ENCODE measurements around the gene NR2F2. TPM values are rescaled to one million over a fixed set of nuclear protein-coding genes. Genes with fewer than 3 reads are reported as not detected.

The NR2F2 gene
- total RNA-seq, 4 donors from 2014 or later = 10.5 to 21.5 (median 18.9) TPM

- TF ChIP-seq CTCF (IDR thresholded peaks at IDR 0.05; ENCODE audit: low read depth) = no peak
Measured at GRCh38 chr15:96349857-96350720, 19.6 kb downstream of the NR2F2 start.

DNA sequence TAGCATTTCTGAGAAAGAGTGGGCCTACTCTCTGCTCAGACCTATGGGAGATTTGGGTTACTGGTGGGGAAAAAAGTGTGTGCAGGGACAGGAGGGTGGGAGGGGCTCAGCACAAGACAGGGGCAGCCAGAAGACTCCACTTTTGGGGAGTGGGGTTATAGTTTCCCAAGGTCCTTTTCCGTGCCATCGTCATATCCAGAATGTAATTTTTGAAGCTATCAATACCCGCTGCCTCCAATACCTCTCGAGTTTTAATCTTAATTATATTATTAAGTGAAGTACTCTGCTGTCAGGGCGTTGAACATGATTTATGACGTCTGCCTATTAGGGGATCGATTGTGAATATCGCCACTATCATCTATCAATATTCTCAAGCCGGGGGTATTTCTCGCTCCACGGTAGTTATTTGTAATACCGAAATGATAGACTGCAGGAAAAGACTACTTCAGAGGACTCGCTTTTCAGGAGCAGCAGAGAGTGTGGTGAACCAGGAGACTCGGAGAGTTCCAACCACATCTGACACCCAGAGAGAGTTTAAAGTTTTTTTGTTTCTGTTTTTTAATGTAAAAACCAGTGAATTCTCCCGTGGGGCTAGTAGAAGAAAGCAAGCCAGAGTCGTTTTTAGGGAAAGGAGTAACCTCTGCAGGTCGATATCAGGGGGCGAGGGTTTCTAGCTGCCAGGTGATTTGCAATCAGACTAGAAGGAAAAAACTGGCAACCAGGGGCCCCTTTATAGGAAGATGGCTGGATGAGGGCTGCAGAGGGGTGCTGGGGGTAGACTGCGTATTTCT is 20.6 kb downstream of the NR2F2 start:
- TF ChIP-seq CTCF (IDR thresholded peaks at IDR 0.05; ENCODE audit: low read depth) = no peak

- no peak for TF ChIP-seq CTCF (IDR thresholded peaks at IDR 0.05; ENCODE audit: low read depth)
Measured at GRCh38 chr15:96351761-96352603, 21.5 kb downstream of the NR2F2 start.

DNA sequence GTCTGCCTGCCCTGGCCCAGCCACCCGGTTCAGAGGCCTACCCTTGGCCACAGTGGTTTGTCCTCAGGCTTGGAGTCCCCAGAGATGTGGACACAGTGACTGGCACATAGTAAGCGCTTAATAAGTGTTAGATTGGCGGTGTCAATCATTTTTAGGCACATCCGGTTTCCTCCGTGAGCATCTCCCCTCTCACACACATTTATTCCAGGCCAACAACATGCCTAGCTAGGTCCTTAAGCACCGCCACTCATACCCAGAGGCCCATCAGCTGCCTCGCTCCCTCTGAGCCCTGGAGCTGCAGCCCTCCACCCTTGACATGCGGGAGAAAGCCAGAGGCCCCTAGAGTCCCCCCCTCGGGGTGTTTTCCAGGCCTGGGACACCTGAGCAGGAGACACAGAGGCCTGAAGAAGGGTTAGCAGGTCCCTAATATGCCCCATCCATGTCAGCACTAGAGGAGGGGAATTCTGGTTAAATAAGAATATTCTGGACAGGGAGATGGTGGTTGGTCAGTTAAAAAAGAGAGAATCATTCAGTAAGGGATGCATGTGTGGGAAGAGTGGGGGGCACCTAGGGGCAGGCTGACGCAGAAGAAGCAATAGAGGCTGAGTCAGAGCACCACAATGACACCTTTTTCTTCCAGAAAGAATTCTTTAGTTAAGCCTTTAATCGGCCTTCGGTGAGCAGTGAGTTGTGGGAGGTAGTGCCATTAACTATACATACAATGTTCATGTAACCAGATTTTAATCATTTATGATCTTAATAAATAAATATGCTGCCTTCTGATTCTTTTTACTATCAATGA is 22.3 kb downstream of the NR2F2 start:
- no peak for TF ChIP-seq CTCF (IDR thresholded peaks at IDR 0.05; ENCODE audit: low read depth)

DNA sequence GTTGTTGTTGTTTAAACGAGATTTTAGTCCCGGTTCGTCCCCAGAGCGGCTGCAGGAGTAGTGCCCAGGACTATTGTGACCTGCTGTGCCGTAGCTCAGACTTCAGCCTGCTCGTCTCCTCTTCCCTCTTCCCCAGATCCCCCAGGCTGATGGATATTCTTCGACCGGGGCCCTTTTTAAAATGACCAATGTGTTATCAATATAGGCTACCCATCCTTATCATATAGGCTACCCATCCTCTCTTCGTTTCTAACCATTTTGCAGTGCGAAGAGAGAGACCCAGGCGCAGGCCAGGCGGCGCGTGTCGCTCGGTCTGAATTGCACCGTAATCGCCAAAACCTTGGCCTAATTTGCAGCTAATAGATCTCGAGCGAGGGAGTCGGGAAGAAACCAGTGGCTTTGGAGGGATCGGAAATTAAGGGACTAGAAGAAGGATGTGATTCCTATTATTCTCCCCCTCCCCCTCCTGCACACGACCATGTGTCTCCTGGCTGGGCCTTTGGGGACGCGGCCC is 23.0 kb downstream of the NR2F2 start:
- TF ChIP-seq CTCF (IDR thresholded peaks at IDR 0.05; ENCODE audit: low read depth) = no peak

DNA sequence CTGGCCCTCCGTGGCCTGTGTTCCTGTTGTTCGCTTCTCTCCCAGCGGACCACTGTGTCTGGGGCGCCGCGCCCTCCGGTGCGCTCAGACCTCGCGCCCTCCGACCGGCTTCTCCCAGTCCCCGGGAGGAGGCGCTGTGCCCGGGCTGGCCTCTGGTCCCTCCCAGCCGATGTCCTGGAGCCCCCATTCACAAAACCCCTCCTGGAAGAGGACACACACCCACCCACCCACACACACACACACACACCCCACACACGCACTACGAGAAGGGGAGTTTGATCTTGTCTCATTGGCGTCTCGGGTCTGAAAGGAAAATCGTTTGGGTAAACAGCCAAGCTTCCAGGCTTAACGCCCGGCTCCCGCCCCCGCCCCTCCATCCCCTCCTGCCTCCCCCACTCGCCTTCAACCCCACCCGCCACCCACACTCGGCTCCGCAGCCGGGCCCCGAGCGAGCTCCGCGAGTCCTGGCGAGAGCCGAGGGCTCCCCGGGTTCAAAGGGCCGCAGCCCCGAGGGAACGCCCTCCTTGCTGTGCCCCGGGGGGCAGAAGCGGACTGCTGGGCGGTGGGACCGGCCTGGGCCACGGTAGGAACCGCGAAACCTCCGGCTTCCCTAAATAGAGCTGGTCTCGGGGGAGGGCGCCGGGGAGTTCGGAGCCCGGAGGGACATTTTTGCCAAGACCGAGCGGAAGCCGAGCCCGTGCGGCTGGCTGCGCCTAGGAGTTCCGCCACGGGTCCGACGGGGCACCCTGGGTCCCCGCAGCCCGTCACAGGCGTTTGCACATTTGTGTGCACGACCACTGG is 23.6 kb downstream of the NR2F2 start:
- TF ChIP-seq CTCF (IDR thresholded peaks at IDR 0.05; ENCODE audit: low read depth) = no peak

Data from subcutaneous adipose tissue (tissue), 4 donors.